NCI-H1092 treated with DMSO at 0.1 percent for 48 hours (cell line): ENCODE results near the gene AGAP1.

Experiments
- DNase-seq: peaks from one replicate; lab custom pipeline; 2025; lab: John Stamatoyannopoulos, UW

Gene AGAP1

GRCh38 chr2:235769046-235769445 lies 275.2 kb downstream of the AGAP1 start:
- DNase-seq = no peak

GRCh38 chr2:235770909-235771820 lies 277.3 kb downstream of the AGAP1 start:
- DNase-seq = no peak

- DNase-seq = no peak
Measured at GRCh38 chr2:235773188-235773928, 279.5 kb downstream of the AGAP1 start.

- DNase-seq = no peak
Measured at GRCh38 chr2:235774153-235774870, 280.5 kb downstream of the AGAP1 start.

- no peak for DNase-seq
Measured at GRCh38 chr2:235776531-235776930, 282.7 kb downstream of the AGAP1 start.

GRCh38 chr2:235779444-235779896 lies 285.6 kb downstream of the AGAP1 start:
- peak; percentile 32 for DNase-seq

- DNase-seq = no peak
Measured at GRCh38 chr2:235780401-235780800, 286.6 kb downstream of the AGAP1 start.

GRCh38 chr2:235781775-235782174 lies 287.9 kb downstream of the AGAP1 start:
- no peak for DNase-seq

- no peak for DNase-seq
Measured at GRCh38 chr2:235784788-235785187, 290.9 kb downstream of the AGAP1 start.

GRCh38 chr2:235789552-235789951 lies 295.7 kb downstream of the AGAP1 start:
- DNase-seq = no peak

GRCh38 chr2:235793163-235793752 lies 299.4 kb downstream of the AGAP1 start:
- DNase-seq = no peak

GRCh38 chr2:235799281-235799680 lies 305.4 kb downstream of the AGAP1 start:
- DNase-seq = no peak

- DNase-seq = no peak
Measured at GRCh38 chr2:235802542-235802941, 308.7 kb downstream of the AGAP1 start.

- no peak for DNase-seq
Measured at GRCh38 chr2:235803028-235803427, 309.2 kb downstream of the AGAP1 start.

GRCh38 chr2:235804676-235805075 lies 310.8 kb downstream of the AGAP1 start:
- DNase-seq = no peak

GRCh38 chr2:235806986-235807750 lies 313.3 kb downstream of the AGAP1 start:
- no peak for DNase-seq

GRCh38 chr2:235808366-235808765 lies 314.5 kb downstream of the AGAP1 start:
- no peak for DNase-seq

GRCh38 chr2:235810252-235810651 lies 316.4 kb downstream of the AGAP1 start:
- DNase-seq = no peak

- no peak for DNase-seq
Measured at GRCh38 chr2:235810846-235811245, 317.0 kb downstream of the AGAP1 start.

GRCh38 chr2:235811446-235812184 lies 317.8 kb downstream of the AGAP1 start:
- no peak for DNase-seq
